HG03571 (cell line): ENCODE data around the gene INHBB.
"Not testable (repeated sequence)": the region's sequence is repeated elsewhere in the genome, so short reads cannot be mapped to it uniquely, and the experiment has no call there.

Experiments
- ATAC-seq: cut with Tn5 transposase; IDR thresholded peaks from one replicate; pipeline ENCODE4 v1.9.1; 2021; ENCODE audit not compliant: unreplicated experiment

Gene INHBB

DNA sequence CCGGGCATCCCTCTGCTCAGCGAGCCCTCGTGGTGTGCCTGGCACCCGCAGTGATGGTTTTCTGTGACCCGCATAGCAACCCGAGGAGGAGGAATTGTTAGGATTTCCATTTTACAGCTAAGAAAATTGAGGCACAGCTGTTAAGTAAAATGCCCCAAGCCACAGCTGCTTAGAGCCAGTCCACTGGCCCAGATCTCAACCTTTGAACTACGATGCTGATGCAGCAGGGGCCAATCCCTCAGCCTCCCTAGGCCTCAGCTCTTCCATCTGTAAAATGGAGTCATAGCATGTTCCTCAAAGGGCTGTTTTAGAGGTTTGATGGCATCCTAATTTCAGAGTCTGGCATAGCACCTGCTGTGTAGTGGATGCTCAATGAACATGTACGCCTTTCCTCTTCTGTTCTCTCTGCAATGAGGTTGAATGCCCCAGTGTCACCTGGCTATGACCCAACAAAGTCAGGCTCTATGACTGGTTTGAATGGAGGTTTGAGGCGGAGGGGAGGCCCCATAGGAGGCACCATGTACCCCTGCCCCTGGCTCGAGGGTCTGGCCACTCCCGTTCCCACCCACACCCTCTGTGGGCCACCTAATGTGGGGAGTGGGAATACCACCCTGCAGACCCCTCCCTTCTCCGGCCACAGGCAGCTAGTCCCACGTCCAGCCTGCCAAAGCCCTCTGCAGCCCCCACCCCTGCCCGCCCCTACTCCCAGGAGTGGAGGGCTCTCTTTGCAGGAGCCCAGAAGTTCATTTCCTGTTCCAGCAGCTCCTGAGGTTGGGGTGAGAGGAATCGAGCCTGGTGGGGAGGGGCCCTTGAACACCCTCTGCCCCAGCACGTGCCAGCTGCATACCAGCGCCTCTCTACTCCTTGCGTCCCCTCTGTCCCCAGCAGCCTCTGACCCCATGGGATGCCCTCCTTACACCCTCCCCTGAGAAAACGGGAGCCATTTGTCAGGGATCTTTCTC is 31.0 kb downstream of the INHBB start:
- no peak for ATAC-seq

DNA sequence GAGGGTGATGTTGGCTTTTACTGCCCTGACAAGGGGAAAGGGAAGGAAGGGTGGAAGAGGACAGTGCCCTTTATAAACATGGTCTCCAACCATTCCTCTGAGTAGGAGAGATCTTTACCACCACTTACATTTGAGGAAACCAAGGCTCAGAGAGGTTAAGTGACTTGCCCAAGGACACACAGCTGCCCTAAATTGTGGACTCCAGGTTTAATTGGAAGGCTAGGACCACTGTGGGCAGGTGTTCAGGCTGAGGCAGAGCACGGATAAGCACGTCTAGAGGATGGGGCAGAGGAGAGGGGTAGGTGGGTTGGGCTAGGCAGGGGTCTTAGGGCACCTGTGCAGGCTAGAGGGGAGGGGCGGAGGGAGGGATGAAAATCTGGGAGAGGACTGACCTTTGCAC is 32.7 kb downstream of the INHBB start:
- no peak for ATAC-seq

DNA sequence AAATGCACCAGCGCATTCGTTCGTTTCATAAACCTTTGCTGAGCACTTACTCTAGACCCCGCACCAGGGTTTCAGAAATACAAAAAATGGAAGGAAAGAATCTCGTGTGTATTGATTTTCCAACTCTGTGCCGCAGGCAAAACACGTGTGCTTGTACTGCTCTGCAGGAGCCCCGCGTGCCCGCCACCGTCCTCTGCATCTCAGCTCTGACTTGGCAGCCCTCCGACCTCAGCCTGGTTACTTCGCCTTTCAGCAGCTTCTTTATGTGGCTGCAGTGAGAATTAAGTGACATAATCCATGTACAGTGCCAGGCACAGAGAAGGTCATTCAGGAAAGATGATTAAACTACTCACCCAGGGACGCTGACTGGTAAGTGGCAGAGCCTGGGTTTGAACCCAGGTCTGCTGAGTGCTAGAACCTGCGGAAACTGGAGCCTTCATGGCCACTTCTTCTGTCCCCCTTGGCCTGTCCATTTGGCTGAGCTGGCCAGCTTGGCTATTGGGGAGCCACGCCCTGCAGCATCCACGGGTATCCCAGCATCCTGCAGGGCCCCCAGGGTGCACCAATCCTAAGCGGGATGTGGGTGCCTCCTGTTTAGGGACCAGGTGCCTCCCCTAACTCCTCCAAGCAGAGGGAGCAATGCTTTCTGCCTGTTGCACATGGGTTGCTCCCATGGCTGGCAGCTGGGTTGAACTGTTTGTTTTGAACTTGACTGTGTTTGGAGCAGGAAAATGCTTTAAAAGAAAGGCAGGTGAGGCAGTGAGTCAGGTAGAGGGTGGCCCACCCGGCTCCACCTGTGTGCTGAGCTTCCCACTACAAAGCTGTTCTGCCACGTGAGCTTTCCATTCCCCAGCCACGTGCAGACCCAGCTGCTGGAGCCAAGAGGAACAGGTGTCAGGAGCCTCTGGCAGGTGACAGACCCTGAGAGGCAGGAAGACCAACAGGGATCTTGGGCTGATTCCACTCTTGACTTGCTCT is 34.3 kb downstream of the INHBB start:
- ATAC-seq, result no peak

- no peak for ATAC-seq
Observed at GRCh38 chr2:120381192-120381591, 35.3 kb downstream of the INHBB start.

GRCh38 chr2:120381661-120382060 is 35.7 kb downstream of the INHBB start:
- ATAC-seq, result no peak

DNA sequence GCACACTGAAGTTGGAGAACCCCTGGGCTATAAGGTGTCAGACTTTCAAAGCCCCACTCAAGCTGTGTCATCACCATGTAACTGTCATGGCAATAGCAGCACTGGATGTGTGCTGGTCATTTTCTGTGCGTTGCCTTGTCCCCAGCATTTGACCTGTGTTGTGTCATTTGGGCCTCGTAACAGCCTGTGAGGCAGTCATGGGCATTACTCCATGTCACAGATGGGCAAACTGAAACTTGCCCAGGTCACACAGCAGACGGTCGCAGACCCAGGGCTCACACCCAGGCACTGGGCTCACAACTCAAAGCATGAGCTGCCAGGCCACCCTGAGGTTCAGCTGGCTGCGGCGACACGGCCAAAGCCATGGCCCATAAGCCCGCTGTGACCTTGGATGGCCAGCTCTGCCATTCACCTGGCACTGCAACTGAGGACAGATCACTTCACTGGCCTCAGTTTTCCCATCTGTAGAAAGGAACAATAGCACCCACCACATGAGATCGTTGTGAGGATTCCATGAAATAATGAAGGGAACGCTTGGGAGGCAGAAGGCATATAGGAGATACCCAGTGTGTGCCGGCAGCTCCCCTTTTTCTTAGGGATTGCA is 36.7 kb downstream of the INHBB start:
- no peak for ATAC-seq

DNA sequence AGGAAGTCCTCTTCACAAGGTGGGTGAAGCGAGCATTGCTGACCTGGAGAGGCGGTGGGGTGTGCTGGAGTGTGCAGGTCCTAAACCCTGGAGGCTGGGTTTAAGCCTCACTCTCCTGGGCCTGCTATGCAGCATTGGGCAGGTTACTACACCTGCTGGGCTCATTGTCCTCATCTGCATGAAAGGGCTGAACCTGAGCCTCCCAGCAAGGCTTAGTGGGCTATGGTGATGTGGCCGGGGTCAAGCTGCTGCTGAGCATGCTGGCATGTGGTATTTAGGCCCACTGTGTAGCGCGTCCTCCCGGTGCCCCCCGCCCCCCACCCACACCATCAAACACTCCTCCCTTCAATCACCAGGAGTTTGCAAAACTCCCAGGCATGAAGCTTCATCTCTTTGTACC is 37.3 kb downstream of the INHBB start:
- no peak for ATAC-seq

DNA sequence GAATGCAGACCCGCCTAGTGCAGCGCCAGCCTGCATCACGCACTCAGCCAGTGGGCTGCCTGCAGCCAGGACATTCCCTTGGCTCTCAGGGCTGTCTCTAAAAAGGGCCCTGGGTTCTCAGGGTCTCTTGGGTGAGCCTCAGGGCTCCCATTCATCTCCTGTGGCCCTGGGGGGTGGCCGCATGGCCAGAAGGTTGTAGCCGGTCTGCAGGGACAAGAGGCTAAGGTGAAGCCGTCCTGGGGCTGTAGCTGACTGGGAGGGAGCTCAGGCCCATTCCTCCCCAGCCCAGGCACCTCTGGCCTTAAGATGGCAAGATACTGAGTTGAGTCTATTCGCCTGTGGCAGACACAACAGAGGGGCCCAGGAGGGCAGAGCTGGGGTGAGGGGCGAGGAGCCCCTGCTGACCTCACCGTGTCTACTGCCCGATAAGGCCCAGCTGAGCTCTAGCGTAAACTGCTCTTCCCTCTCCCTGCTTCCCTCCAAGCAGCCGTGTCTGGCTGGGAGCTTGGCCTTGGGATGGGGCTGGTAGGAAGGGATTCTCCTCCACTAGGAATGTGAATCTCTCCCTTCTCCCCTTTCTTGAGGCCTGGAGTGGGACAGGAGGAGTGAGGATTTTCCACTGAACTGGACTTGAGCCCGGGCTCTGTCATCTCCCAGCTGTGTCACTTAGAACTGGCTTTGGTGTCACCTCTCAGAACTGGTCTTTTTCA is 37.9 kb downstream of the INHBB start:
- no peak for ATAC-seq

DNA sequence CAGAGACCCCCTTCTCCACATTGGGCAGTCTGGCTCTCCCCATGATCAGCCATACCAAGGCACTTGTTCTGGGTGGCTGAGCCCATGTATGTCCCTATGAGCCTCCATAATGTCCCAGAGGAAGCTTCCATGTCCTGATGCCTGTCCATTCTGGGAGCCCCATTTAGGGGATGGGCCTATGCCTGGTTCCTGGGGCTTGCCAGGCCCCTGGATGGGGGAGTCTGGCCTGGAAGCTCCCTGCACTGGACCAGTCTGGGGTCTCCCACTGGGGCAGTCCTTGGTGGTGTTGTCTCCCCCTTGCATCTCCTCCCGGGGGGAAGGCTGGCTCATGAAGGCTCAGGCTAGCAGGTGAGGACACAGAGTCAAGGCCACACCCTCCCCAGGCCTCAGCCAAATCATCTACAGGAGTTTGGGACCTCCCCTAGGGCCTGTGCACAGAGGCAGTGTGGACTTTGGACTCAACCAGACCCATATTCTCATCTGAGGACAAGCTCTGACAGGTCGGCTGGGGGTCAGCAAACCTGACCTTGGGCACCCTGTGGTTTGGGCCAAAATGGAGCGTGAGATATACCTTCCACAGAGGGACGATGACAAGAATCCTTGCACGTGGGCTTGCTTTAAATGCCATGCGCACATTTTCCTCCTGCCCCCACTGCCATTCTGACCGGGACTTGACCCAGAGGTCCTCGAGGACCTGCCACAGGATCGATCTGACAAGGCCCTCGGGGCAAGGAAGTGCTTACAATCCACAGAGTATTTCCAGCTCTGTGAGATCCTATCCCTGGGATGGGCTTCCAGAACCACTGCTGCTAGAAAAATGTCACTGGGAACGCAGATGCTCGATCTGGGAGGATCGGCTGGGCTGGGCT is 38.8 kb downstream of the INHBB start:
- ATAC-seq, result no peak

- ATAC-seq, result no peak
Observed at GRCh38 chr2:120385355-120386127, 39.6 kb downstream of the INHBB start.

DNA sequence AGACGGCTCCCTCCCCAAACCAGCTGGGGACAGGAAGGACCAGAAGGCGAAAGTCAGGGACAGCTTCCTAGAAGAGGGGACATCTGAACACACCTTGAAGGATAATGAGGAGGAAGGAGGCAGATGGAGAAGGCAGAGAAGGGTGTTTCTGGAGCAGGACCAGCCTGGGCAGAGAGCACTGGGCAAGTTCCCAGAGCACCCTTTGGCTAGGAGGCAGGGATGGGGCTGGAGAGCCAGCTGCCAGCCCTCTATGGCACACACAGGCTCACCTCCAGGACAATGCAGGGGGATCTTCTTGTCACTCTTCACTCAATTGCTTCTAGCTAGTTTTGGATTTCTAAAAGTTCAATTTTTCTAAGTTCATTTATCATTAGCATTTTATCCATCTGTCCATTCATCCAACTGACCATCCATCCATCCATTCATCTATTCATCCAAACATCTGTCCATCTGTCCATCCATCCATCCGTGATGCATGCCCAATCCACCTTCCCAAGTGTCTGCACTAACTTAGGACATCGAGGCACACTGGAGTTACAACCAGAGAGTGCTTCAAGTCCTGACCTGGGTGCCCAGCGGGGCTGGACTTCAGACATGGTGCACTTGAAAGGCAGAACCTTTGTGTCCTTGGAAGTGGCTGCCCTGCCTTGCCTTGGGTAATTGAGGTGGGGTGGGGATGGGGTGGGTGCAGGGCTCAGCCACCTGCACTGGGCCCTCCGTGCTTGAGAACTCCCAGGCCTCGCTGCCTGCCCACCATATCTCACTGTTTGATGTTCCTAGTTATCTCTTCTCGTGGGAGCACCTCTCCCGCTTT is 42.5 kb downstream of the INHBB start:
- ATAC-seq, result no peak

DNA sequence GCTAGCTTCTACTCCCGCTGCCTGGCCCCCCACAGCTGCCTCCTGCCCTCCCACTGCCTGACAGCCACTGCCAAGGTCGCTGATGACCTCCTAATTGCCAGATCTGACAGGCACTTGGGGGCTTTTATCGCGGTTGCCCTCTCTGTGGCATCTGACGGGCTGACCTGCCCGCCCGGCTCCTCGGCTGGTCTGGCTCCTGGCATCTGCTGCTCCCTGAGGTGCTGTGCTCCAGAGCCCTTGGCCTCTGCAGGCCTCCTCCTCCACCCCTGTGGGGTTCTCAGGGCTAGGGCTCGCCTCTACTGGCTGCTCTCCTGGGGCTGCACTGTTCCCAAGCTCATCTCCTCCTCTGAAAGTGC is 43.1 kb downstream of the INHBB start:
- ATAC-seq, result no peak

GRCh38 chr2:120390381-120391055 is 44.6 kb downstream of the INHBB start:
- ATAC-seq, result no peak

DNA sequence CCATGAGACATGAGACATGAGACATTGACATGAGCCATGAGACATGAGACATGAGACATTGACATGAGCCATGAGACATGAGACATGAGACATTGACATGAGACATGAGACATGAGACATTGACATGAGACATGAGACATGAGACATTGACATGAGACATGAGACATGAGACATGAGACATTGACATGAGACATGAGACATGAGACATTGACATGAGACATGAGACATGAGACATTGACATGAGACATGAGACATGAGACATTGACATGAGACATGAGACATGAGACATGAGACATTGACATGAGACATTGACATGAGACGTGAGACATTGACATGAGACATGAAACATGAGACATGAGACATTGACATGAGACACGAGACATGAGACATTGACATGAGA is 45.4 kb downstream of the INHBB start:
- ATAC-seq, result not testable (repeated sequence)

DNA sequence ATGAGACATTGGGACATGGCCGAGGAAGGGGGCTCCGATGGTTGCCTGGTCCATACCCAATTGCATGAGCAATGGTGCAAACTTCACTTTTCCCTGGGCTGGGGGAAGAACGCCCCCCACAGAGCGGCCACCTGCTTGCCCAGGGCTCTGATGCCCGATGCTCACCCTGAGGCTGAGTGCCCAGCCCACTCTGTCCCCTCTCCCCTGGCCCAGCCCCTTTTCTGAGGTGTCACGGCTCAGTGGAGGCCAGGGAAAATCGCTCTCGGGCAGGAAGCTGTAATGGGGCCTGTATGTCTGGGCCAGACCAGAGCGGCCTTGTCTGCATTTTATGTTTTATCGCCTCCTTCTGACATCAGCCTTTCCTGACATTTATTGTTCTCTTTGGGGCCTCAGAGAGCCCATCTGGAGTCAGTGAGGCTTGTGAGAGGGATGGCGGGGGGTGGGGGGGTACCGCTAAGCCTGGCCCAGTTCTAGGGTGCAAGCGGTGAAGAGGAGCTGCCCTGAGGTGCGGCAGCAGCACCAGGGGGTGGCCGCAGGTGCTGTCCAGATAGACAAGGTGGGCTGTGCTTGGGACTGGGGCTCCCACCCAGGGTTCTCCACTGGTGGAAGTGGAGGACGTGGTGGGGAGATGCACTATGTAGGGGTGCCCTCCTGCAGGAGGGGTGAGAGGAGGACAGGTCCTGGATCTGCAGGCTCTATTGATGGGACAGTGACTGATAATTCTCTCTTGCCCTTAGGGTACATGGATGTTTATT is 46.2 kb downstream of the INHBB start:
- no peak for ATAC-seq

GRCh38 chr2:120392923-120393322 is 47.0 kb downstream of the INHBB start:
- ATAC-seq, result no peak

DNA sequence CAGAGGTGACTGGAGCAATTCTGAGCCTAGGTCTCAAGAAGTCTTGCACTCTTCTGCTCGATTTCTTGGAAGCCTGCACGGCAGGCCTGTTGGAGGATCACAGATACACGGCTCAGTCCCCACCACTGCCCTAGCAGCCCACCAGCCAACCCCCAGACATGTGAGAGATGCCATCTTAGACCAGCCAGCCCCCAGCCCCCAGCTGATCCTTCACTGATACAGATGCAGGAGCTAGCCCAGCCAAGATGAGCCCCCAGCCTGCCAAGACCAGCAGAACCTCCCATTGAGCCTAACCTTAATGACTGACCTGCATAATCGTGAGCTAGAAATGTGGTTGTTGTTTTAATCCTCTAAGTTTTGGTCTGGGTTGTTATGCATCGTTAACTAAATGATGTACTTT is 47.5 kb downstream of the INHBB start:
- ATAC-seq, result no peak
